ENCODE measurements around the gene TWIST2. TPM values are rescaled to one million over a fixed set of nuclear protein-coding genes. Genes with fewer than 3 reads are reported as not detected.

Gene TWIST2
- total and polyA plus RNA-seq, 10 of the 15 experiments (the other 5 are each of a cell fraction or from before 2014, with no cell fraction given): not detected

DNA sequence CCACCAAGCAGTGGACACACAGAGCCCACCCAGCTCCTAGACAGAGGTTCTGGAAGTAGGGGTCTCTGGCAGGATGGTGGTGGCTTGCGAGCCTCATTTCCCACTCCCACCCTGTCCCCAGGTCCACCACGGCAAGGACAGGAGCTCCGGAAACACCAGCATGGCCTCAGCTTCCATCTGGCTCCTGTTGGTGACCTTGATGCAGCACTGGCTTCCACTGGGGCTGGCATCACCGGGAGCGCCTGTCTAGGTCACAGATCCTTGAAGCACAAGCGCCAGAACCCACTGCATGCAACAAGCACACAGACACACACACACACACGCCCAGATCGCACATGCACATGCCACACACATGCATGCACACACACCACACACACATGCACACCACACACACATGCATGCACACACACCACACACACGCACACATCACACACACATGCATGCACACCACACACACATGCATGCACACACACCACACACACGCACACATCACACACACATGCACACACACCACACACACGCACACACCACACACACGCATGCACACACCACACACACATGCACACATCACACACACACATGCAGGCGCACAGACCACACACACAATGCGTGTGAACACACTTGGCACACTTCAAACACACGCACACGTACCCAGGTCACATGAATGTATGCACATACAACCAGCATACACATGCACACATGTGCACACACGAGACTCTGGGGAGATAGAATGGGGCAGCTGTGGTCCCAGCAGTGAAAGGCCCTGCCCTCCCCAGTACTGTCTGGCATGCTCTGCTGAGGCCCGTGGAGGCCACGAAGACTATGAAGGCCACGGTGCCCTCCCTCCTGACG, 63.7 kb downstream of the TWIST2 start:
- ChIA-PET RAD21 (ENCODE audit: unreplicated experiment) (no interaction called here), POLR2A (no interaction called here), SMC1A (ENCODE audit: uncharacterized antibody, unreplicated experiment) (no interaction called here), CTCF (interaction anchor here (0.7 kb wide), 1 partner anchor 339 kb away, joined by 3 read pairs; no protein-coding TSS in a partner anchor)
- Histone ChIP-seq H3K4me3 (no peak overlapping the region), H3K4me1 (ENCODE audit: control insufficient read depth, insufficient read depth, low read length) (no peaks in the 10 kb centered on the region), H4K20me1 (ENCODE audit: control insufficient read depth, insufficient read depth) (no peaks in the 10 kb centered on the region), H3K4me2 (ENCODE audit: control insufficient read depth, insufficient read depth) (no peak overlapping the region), H3K27ac (ENCODE audit: control insufficient read depth, insufficient read depth) (no peak overlapping the region), H3K9me3 (replicated peaks; ENCODE audit: control insufficient read depth, insufficient read depth, low read length) (no peaks in the 10 kb centered on the region; the same call in 2 of the 3 replicates), H3K79me2 (ENCODE audit: control insufficient read depth, insufficient read depth, low read length) (no peaks in the 10 kb centered on the region), H2AFZ (ENCODE audit: control insufficient read depth, low read depth, low read length) (no peak overlapping the region), H3K27me3 (replicated peaks in 1 of 2; ENCODE audit: control insufficient read depth in 2 of 2, insufficient read depth in 2 of 2, low read length in 1 of 2) (no peaks in the 10 kb centered on the region; a peak in 1 of 4 replicates), H3K9ac (ENCODE audit: control insufficient read depth, insufficient read depth, low read length) (no peak overlapping the region), H3K36me3 (ENCODE audit: control insufficient read depth in 2 of 2, insufficient read depth in 2 of 2, low read length in 1 of 2) (no peaks in the 10 kb centered on the region)
- BruUV-seq (replicated peaks): no TSS peak
- TF ChIP-seq SPI1 (IDR thresholded peaks at IDR 0.05; ENCODE audit: borderline replicate concordance, insufficient read depth, low read depth, low read length): no peak
- TF ChIP-seq, protein P1, sequence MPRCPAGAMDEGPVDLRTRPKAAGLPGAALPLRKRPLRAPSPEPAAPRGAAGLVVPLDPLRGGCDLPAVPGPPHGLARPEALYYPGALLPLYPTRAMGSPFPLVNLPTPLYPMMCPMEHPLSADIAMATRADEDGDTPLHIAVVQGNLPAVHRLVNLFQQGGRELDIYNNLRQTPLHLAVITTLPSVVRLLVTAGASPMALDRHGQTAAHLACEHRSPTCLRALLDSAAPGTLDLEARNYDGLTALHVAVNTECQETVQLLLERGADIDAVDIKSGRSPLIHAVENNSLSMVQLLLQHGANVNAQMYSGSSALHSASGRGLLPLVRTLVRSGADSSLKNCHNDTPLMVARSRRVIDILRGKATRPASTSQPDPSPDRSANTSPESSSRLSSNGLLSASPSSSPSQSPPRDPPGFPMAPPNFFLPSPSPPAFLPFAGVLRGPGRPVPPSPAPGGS (IDR thresholded peaks at IDR 0.05; ENCODE audit: borderline replicate concordance, insufficient read depth, low read depth, low read length, poor library complexity, severe bottlenecking): peak; percentile 95
- no peak for TF ChIP-seq SMARCA5 (IDR thresholded peaks at IDR 0.05)
- TF ChIP-seq RELA (IDR thresholded peaks at IDR 0.05; ENCODE audit: borderline replicate concordance, partially characterized antibody): no peak
- TF ChIP-seq, protein P2, sequence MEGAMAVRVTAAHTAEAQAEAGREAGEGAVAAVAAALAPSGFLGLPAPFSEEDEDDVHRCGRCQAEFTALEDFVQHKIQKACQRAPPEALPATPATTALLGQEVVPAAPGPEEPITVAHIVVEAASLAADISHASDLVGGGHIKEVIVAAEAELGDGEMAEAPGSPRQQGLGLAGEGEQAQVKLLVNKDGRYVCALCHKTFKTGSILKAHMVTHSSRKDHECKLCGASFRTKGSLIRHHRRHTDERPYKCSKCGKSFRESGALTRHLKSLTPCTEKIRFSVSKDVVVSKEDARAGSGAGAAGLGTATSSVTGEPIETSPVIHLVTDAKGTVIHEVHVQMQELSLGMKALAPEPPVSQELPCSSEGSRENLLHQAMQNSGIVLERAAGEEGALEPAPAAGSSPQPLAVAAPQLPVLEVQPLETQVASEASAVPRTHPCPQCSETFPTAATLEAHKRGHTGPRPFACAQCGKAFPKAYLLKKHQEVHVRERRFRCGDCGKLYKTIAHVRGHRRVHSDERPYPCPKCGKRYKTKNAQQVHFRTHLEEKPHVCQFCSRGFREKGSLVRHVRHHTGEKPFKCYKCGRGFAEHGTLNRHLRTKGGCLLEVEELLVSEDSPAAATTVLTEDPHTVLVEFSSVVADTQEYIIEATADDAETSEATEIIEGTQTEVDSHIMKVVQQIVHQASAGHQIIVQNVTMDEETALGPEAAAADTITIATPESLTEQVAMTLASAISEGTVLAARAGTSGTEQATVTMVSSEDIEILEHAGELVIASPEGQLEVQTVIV (IDR thresholded peaks at IDR 0.05; ENCODE audit: borderline replicate concordance, partially characterized antibody): no peak
- TF ChIP-seq, protein P3, sequence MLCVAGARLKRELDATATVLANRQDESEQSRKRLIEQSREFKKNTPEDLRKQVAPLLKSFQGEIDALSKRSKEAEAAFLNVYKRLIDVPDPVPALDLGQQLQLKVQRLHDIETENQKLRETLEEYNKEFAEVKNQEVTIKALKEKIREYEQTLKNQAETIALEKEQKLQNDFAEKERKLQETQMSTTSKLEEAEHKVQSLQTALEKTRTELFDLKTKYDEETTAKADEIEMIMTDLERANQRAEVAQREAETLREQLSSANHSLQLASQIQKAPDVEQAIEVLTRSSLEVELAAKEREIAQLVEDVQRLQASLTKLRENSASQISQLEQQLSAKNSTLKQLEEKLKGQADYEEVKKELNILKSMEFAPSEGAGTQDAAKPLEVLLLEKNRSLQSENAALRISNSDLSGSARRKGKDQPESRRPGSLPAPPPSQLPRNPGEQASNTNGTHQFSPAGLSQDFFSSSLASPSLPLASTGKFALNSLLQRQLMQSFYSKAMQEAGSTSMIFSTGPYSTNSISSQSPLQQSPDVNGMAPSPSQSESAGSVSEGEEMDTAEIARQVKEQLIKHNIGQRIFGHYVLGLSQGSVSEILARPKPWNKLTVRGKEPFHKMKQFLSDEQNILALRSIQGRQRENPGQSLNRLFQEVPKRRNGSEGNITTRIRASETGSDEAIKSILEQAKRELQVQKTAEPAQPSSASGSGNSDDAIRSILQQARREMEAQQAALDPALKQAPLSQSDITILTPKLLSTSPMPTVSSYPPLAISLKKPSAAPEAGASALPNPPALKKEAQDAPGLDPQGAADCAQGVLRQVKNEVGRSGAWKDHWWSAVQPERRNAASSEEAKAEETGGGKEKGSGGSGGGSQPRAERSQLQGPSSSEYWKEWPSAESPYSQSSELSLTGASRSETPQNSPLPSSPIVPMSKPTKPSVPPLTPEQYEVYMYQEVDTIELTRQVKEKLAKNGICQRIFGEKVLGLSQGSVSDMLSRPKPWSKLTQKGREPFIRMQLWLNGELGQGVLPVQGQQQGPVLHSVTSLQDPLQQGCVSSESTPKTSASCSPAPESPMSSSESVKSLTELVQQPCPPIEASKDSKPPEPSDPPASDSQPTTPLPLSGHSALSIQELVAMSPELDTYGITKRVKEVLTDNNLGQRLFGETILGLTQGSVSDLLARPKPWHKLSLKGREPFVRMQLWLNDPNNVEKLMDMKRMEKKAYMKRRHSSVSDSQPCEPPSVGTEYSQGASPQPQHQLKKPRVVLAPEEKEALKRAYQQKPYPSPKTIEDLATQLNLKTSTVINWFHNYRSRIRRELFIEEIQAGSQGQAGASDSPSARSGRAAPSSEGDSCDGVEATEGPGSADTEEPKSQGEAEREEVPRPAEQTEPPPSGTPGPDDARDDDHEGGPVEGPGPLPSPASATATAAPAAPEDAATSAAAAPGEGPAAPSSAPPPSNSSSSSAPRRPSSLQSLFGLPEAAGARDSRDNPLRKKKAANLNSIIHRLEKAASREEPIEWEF (IDR thresholded peaks at IDR 0.05; ENCODE audit: insufficient replicate concordance, low read depth, low read length): no peak
- no peak for TF ChIP-seq NFIC (IDR thresholded peaks at IDR 0.05; ENCODE audit: low read depth, low read length)
- no peak for TF ChIP-seq NFYA (IDR thresholded peaks at IDR 0.05; ENCODE audit: borderline replicate concordance, low read depth, low read length)
- TF ChIP-seq IKZF1 (conservative IDR thresholded peaks at IDR 0.05): no peak
- intact Hi-C loops (cut with micrococcal nuclease; ENCODE audit: unreplicated experiment) (no loop called here), in situ Hi-C loops (cut with MboI) (no loop called here)
- FAIRE-seq: no peak
- no peak for ATAC-seq
- DNase-seq (ENCODE audit: low read depth, low spot score): no peak
- 59% methylated on average over 20 of the region's 21 CpGs for WGBS (ENCODE audit: insufficient coverage, insufficient replicate concordance, low lambda C conversion rate, missing lambda C conversion rate)
